DND-41 (cell line): Measurements from ENCODE around the gene TNFRSF8.
"Not testable (repeated sequence)": the region's sequence is repeated elsewhere in the genome, so short reads cannot be mapped to it uniquely, and the experiment has no call there.

Source experiments
- ATAC-seq: fragments of 200-7000 bp; cut with Tn5 transposase; 3 replicates; pipeline ENCODE4 v1.9.1; 2021; ENCODE audit warnings: low read depth; ENCODE audit not compliant: insufficient read depth
- DNase-seq: peaks from one replicate; pipeline ENCODE4 v3.0.0-alpha.2; 2020
- H2AFZ ChIP-seq: 2 replicates; pipeline ENCODE4 v1.6.0; 2012; ENCODE audit warnings: low read depth, low read length
- H3K27ac ChIP-seq: 2 replicates; pipeline ENCODE4 v1.5.1; 2012; ENCODE audit warnings: low read length, inconsistent platforms
- H3K27me3 ChIP-seq: fragments of 200-600 bp; sonication (generic); 2 replicates; pipeline ENCODE4 v1.6.0; 2012; ENCODE audit warnings: low read length, mild to moderate bottlenecking, inconsistent platforms; ENCODE audit not compliant: insufficient read depth, poor library complexity
- H3K36me3 ChIP-seq: 2 replicates; pipeline ENCODE4 v1.5.1; 2012; ENCODE audit warnings: low read length, inconsistent platforms; ENCODE audit not compliant: insufficient read depth
- H3K4me1 ChIP-seq: 2 replicates; pipeline ENCODE4 v1.5.1; 2012; ENCODE audit warnings: mild to moderate bottlenecking, low read length; ENCODE audit not compliant: insufficient read depth
- H3K4me2 ChIP-seq: 2 replicates; pipeline ENCODE4 v1.6.0; 2012; ENCODE audit warnings: mild to moderate bottlenecking, moderate library complexity, low read length, inconsistent platforms; ENCODE audit not compliant: insufficient read depth
- H3K4me3 ChIP-seq, 2 experiments: fragments of 200-600 bp in 1 of 2; shearing (Covaris generic) in 1 of 2; 2 replicates each; pipeline ENCODE4 v1.5.1; 2012 to 2016; ENCODE audit warnings: inconsistent platforms in 2 of 2, low read length in 2 of 2, mild to moderate bottlenecking in 2 of 2, low read depth in 1 of 2, moderate library complexity in 1 of 2
- H3K79me2 ChIP-seq: 2 replicates; pipeline ENCODE4 v1.6.0; 2012; ENCODE audit warnings: low read length, inconsistent platforms; ENCODE audit not compliant: insufficient read depth
- H3K9ac ChIP-seq: 2 replicates; pipeline ENCODE4 v1.6.0; 2012; ENCODE audit warnings: low read depth, mild to moderate bottlenecking, inconsistent platforms, low read length, moderate library complexity
- H3K9me3 ChIP-seq: 2 replicates; pipeline ENCODE4 v1.5.1; 2012; ENCODE audit warnings: low read length, moderate library complexity, mild to moderate bottlenecking, inconsistent platforms; ENCODE audit not compliant: insufficient read depth, severe bottlenecking
- H4K20me1 ChIP-seq: 2 replicates; pipeline ENCODE4 v1.6.0; 2012; ENCODE audit warnings: low read length; ENCODE audit not compliant: insufficient read depth
- CTCF ChIP-seq: IDR thresholded peaks from 2 replicates; pipeline ENCODE4 v1.5.1; 2012; ENCODE audit warnings: borderline replicate concordance, low read length, moderate library complexity, mild to moderate bottlenecking; ENCODE audit not compliant: poor library complexity, severe bottlenecking; ENCODE audit errors: extremely low read depth
- EZH2 ChIP-seq: IDR thresholded peaks from 3 replicates; pipeline ENCODE4 v1.6.1; 2012; ENCODE audit warnings: borderline replicate concordance, low read depth, mild to moderate bottlenecking, moderate library complexity, low read length, inconsistent platforms; ENCODE audit not compliant: severe bottlenecking

Gene TNFRSF8

GRCh38 chr1:12106153-12106552, 43.0 kb downstream of the TNFRSF8 start:
- no peak overlapping the region for H2AFZ ChIP-seq
- no peak for DNase-seq
- ATAC-seq, result no peak
- H3K27ac ChIP-seq, result no peak overlapping the region
- no peaks in the 10 kb centered on the region for H4K20me1 ChIP-seq
- no peak overlapping the region for H3K9ac ChIP-seq
- H3K79me2 ChIP-seq, result no peaks in the 10 kb centered on the region
- H3K9me3 ChIP-seq, result no peaks in the 10 kb centered on the region
- H3K4me1 ChIP-seq, result no peaks in the 10 kb centered on the region
- no peaks in the 10 kb centered on the region for H3K27me3 ChIP-seq
- H3K36me3 ChIP-seq, result no peaks in the 10 kb centered on the region
- TF ChIP-seq EZH2 (no peak), CTCF (no peak)
- no peak overlapping the region for H3K4me3 ChIP-seq
- no peak overlapping the region for H3K4me2 ChIP-seq

- H3K4me1 ChIP-seq, DNase-seq, H3K79me2 ChIP-seq, H3K9me3 ChIP-seq, ATAC-seq, H3K4me2 ChIP-seq, H3K9ac ChIP-seq, H2AFZ ChIP-seq, H3K36me3 ChIP-seq, H3K27ac ChIP-seq, H4K20me1 ChIP-seq, H3K27me3 ChIP-seq, H3K4me3 ChIP-seq: not testable (repeated sequence)
- peak; percentile 49 for TF ChIP-seq CTCF
Observed at GRCh38 chr1:12106861-12107260, 43.8 kb downstream of the TNFRSF8 start.

- no peaks in the 10 kb centered on the region for H3K9me3 ChIP-seq
- H3K36me3 ChIP-seq, result no peaks in the 10 kb centered on the region
Observed at GRCh38 chr1:12107718-12108117, 44.6 kb downstream of the TNFRSF8 start.

More at GRCh38 chr1:12107718-12108117, 44.6 kb downstream of the TNFRSF8 start:
- no peak for TF ChIP-seq CTCF
- no peak for TF ChIP-seq EZH2
- Histone ChIP-seq H3K9ac (no peak overlapping the region), H3K27ac (no peak overlapping the region), H3K79me2 (no peaks in the 10 kb centered on the region), H2AFZ (no peak overlapping the region), H3K4me1 (no peaks in the 10 kb centered on the region), H3K4me2 (no peak overlapping the region), H4K20me1 (no peaks in the 10 kb centered on the region), H3K27me3 (no peaks in the 10 kb centered on the region), H3K4me3 (no peak overlapping the region)
- ATAC-seq (no peak), DNase-seq (no peak)
